CD8-positive, alpha-beta memory T cell (primary cell): ENCODE data around the gene SMIM24. TPM values are rescaled to one million over a fixed set of nuclear protein-coding genes. Genes with fewer than 3 reads are reported as not detected.

Source experiments
- CTCF ChIA-PET: fragments of 350-600 bp; sonication (Branson Sonifier 250); formaldehyde crosslinking; loops from one replicate; lab custom pipeline; 2021; ENCODE audit warnings: antibody characterized with exemption; lab: Charles Lee
- POLR2A ChIA-PET: fragments of 350-600 bp; sonication (Branson Sonifier 250); formaldehyde crosslinking; loops from one replicate; lab custom pipeline; 2021; ENCODE audit warnings: antibody characterized with exemption; lab: Charles Lee
- DNase-seq, 5 donors: peaks; one replicate each; pipeline versions ENCODE4 v3.0.0 to v3.0.0-alpha.2; 2020 to 2022; ENCODE audit warnings: mixed read lengths in 1 of 5
- H3K27ac ChIP-seq: one replicate; pipeline ENCODE4 v1.7.0; 2013; ENCODE audit warnings: low read depth, mild to moderate bottlenecking, low read length, moderate library complexity
- H3K27me3 ChIP-seq: 2 replicates; pipeline ENCODE4 v1.7.0; 2013; ENCODE audit warnings: low read length, mild to moderate bottlenecking; ENCODE audit not compliant: insufficient read depth, poor library complexity, severe bottlenecking
- H3K36me3 ChIP-seq: 2 replicates; pipeline ENCODE4 v1.7.0; 2013; ENCODE audit warnings: mild to moderate bottlenecking, low read length, moderate library complexity; ENCODE audit not compliant: insufficient read depth
- H3K4me1 ChIP-seq: 2 replicates; pipeline ENCODE4 v1.7.0; 2013; ENCODE audit warnings: mild to moderate bottlenecking, low read length, moderate library complexity; ENCODE audit not compliant: insufficient read depth
- H3K4me3 ChIP-seq: 2 replicates; pipeline ENCODE4 v1.7.0; 2013; ENCODE audit warnings: mild to moderate bottlenecking, low read length
- H3K9me3 ChIP-seq: 2 replicates; pipeline ENCODE4 v1.7.0; 2013; ENCODE audit warnings: mild to moderate bottlenecking, low read length
- H3K27ac Mint-ChIP-seq, 8 donors: one replicate each; pipeline ENCODE4 v1.8.0; 2020 to 2021; ENCODE audit warnings: mixed read lengths in 8 of 8, mild to moderate bottlenecking in 6 of 8, inconsistent platforms in 3 of 8, moderate library complexity in 3 of 8
- H3K27me3 Mint-ChIP-seq, 2 donors: one replicate each; pipeline ENCODE4 v1.8.0; 2020 to 2021; ENCODE audit warnings: mixed read lengths in 2 of 2, mild to moderate bottlenecking in 1 of 2, moderate library complexity in 1 of 2
- H3K36me3 Mint-ChIP-seq, 3 donors: one replicate each; pipeline ENCODE4 v1.8.0; 2020 to 2021; ENCODE audit warnings: mixed read lengths in 3 of 3, inconsistent platforms in 1 of 3, mild to moderate bottlenecking in 1 of 3
- H3K4me1 Mint-ChIP-seq, 3 donors: one replicate each; pipeline ENCODE4 v1.8.0; 2020 to 2021; ENCODE audit warnings: mixed read lengths in 3 of 3, inconsistent platforms in 1 of 3, mild to moderate bottlenecking in 1 of 3
- H3K4me3 Mint-ChIP-seq, 7 donors: one replicate each; pipeline ENCODE4 v1.8.0; 2020 to 2021; ENCODE audit warnings: mixed read lengths in 7 of 7, mild to moderate bottlenecking in 6 of 7, moderate library complexity in 4 of 7, inconsistent platforms in 2 of 7
- H3K9me3 Mint-ChIP-seq, 5 donors: one replicate each; pipeline ENCODE4 v1.8.0; 2020 to 2022; ENCODE audit warnings: mixed read lengths in 5 of 5, mild to moderate bottlenecking in 3 of 5, moderate library complexity in 2 of 5, inconsistent platforms in 1 of 5
- polyA plus RNA-seq: library from polyadenylated mRNA; unstranded; fragments of 300-500 nt; fragmentation: Illumina TruSeq; gene quantifications from one replicate; pipeline ENCODE4 v1.2.3, GENCODE V29; 2021
- total RNA-seq, 2 experiments: library from RNA; stranded (reverse); gene quantifications; one replicate each; pipeline ENCODE4 v1.2.3, GENCODE V29; 2021

The SMIM24 gene
- total and polyA plus RNA-seq, 3 experiments from 2014 or later: 0.66 TPM; not detected in 2

DNA sequence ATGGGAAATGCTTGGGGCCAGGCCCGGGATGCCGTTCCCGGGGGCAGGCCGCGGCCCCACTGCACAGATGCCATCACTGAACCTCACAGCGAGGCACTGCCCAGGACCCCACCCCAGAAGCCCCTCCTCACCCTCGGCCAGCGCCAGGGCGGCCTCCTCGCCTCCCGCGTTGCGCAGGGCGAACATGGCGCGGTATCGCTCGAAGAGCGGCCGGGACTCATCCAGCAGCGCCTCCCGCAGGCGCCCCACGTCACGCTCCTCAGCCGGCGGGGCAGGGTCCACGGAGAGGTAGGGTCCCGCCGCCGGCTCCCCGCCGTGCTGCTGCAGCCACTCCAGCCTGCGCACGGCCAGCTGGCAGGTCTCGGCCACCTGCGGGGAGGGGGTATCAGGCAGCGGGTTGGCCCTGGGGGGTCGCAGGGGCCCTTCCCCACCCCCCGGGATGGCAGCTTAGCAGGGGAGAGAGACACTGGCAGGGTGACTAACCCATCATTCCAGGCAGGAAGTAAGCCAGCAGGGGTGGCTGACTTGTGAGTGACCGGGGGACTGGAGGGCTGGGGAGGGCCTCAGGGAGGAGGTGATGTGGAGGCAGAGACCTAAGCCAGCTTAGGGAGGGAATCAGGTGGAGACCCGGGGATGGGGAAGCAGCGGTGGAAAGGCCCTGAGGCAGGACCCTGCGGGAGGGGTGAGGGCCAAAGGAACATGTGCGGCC is 12.0 kb upstream of the SMIM24 start:
- Histone ChIP-seq H3K36me3 (no peaks in the 10 kb centered on the region), H3K4me1 (no peaks in the 10 kb centered on the region), H3K27me3 (no peaks in the 10 kb centered on the region), H3K9me3 (no peaks in the 10 kb centered on the region), H3K4me3 (no peak overlapping the region), H3K27ac (no peak overlapping the region)
- Mint-ChIP-seq H3K27ac (no peak overlapping the region), H3K27me3 (no peaks in the 10 kb centered on the region), H3K9me3 (no peaks in the 10 kb centered on the region), H3K4me3 (no peak overlapping the region), H3K4me1 (peaks cover 2 to 5% (median 3%) of the 10 kb centered on the region in 3 donors), H3K36me3 (peaks cover 0 to 55% (median 2%) of the 10 kb centered on the region in 3 donors)
- peak in 1 of 5 donors; percentile 44 for DNase-seq
- ChIA-PET CTCF (interaction anchor here (1.3 kb wide), 1 partner anchor 166 kb away, joined by 3 read pairs; no protein-coding TSS in a partner anchor), POLR2A (no interaction called here)

DNA sequence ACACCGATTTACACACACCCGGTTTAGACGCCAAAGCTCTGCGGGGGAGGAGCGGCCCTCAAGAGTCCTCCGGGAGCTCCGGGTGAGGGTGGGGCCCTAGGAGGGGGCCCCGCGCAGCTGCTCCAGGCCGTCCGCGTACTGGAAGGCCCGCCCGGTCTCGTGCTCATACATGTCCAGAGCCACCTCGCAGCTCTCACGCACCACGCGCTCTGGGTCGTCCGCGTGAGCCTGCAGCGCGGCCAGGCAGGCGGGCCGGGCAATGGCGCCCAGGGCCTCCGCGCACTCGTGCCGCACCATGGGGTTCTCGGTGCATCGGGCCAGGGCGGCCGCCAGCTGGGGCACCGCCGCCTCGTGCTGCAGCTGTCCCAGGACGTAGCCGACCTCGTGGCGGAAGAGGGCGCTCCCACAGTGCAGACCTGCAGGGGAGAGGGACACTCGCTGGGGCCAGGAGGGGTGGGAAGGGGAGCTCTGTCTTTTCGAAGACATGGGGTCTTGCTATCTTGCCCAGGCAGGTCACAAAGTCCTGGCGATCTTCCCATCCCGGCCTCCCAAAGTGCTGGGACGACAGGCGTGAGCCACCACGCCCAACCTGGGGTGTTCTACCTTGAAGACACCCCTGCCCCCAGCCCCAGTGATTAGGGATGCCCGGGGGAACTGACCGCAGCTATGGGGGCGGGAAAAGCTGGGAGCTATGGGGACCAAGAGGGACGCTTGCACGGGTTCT is 11.2 kb upstream of the SMIM24 start:
- CTCF ChIA-PET: interaction anchor here (1.3 to 1.5 kb wide), 2 partner anchors 9 to 165 kb away, joined by 3 read pairs; partner anchors contain the start of gene DOHH

GRCh38 chr19:3483226-3483628 is 2.9 kb upstream of the SMIM24 start, which contains the start of gene SMIM44:
Gene SMIM44, minus strand, starts transcription at chr19:3483441. Its CDS starts 38 bp downstream, at chr19:3483403.
- Histone ChIP-seq H3K9me3 (no peaks in the 10 kb centered on the region), H3K36me3 (no peaks in the 10 kb centered on the region), H3K4me3 (no peak within 1 kb of the TSS), H3K27ac (no peak within 1 kb of the TSS), H3K4me1 (peaks cover 9% of the 10 kb centered on the region), H3K27me3 (no peaks in the 10 kb centered on the region)
- Mint-ChIP-seq H3K4me1 (peaks cover 6 to 11% (median 9%) of the 10 kb centered on the region in 3 donors), H3K4me3 (no peak within 1 kb of the TSS), H3K9me3 (no peaks in the 10 kb centered on the region), H3K36me3 (peaks cover 0 to 5% (median 2%) of the 10 kb centered on the region in 3 donors), H3K27ac (peak within 1 kb of the TSS in 1 of 8 donors; percentile 91), H3K27me3 (peaks cover 0 to 4% of the 10 kb centered on the region in 2 donors)
- ChIA-PET CTCF (interaction anchor here (0.8 kb wide), 1 partner anchor 11 kb away, joined by 3 read pairs; no protein-coding TSS in a partner anchor), POLR2A (no interaction called here)
- no peak for DNase-seq

More for the DNA sequence above, 11.2 kb upstream of the SMIM24 start:
- H3K27ac ChIP-seq: no peak overlapping the region
- no peaks in the 10 kb centered on the region for H3K27me3 Mint-ChIP-seq
- H3K4me1 ChIP-seq: no peaks in the 10 kb centered on the region
- POLR2A ChIA-PET: no interaction called here
- H3K9me3 Mint-ChIP-seq: no peaks in the 10 kb centered on the region
- H3K27me3 ChIP-seq: no peaks in the 10 kb centered on the region
- H3K4me3 ChIP-seq: no peak overlapping the region
- H3K4me1 Mint-ChIP-seq: no peaks in the 10 kb centered on the region
- no peak overlapping the region for H3K4me3 Mint-ChIP-seq
- no peak overlapping the region for H3K27ac Mint-ChIP-seq
- DNase-seq: peak in 1 of 5 donors; percentile 47
- no peaks in the 10 kb centered on the region for H3K36me3 ChIP-seq
- H3K9me3 ChIP-seq: no peaks in the 10 kb centered on the region
- H3K36me3 Mint-ChIP-seq: peaks cover 0 to 48% (median 4%) of the 10 kb centered on the region in 3 donors

DNA sequence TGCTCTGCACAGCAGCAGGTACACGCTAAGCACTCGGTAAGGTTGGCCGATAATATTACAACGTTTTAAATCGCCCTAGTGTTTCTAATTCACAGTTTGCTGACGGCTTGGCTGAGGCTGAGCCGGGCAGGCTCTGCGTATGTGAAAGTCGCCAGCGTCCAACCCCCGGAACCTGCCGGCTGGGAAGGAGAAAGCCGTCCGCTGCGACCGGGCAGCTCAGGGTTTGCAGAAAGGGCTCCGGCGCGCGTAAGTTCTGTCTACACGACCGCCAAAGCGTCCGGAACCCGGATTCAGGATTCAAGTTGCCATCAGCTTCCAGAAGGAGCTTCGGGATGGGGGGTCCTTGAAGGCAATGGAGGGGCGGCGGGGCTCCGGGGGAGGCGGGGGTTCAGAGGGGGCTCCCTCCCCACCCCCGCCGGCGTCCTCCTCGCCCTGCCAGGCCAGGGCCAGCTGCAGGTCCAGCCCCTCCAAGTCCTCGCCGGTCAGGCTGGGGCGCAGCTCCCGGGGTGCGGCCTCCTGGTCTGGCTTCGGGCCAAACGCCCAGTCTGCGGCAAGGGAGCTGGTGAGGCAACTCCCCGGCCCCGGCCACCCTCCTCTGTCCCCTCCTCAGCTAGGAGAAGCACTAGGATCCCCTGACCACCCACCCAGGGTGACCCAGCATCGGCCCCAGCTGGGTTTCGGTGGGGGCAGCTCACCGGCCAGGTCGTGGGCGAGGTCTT is 2.3 kb upstream of the SMIM24 start:
- peaks cover 0 to 2% (median 0%) of the 10 kb centered on the region in 3 donors for H3K36me3 Mint-ChIP-seq
- no peak overlapping the region for H3K4me3 Mint-ChIP-seq
- H3K27me3 Mint-ChIP-seq: peaks cover 0 to 4% of the 10 kb centered on the region in 2 donors
- POLR2A ChIA-PET: no interaction called here
- Histone ChIP-seq H3K27ac (no peak overlapping the region), H3K4me1 (peaks cover 9% of the 10 kb centered on the region), H3K9me3 (no peaks in the 10 kb centered on the region), H3K27me3 (no peaks in the 10 kb centered on the region), H3K4me3 (no peak overlapping the region), H3K36me3 (no peaks in the 10 kb centered on the region)
- DNase-seq: no peak
- H3K27ac Mint-ChIP-seq: no peak overlapping the region
- H3K9me3 Mint-ChIP-seq: no peaks in the 10 kb centered on the region
- H3K4me1 Mint-ChIP-seq: peaks cover 10 to 16% (median 12%) of the 10 kb centered on the region in 3 donors
- CTCF ChIA-PET: no interaction called here

- Mint-ChIP-seq H3K27me3 (peaks cover 0 to 4% of the 10 kb centered on the region in 2 donors), H3K27ac (no peak overlapping the region), H3K4me1 (peaks cover 10 to 16% (median 12%) of the 10 kb centered on the region in 3 donors), H3K36me3 (no peaks in the 10 kb centered on the region), H3K4me3 (no peak overlapping the region), H3K9me3 (no peaks in the 10 kb centered on the region)
- ChIA-PET POLR2A (no interaction called here), CTCF (interaction anchor here (1.5 kb wide), 1 partner anchor 8 kb away, joined by 3 read pairs; no protein-coding TSS in a partner anchor)
- no peaks in the 10 kb centered on the region for H3K9me3 ChIP-seq
- H3K27me3 ChIP-seq: no peaks in the 10 kb centered on the region
- H3K27ac ChIP-seq: no peak overlapping the region
- H3K4me1 ChIP-seq: peaks cover 9% of the 10 kb centered on the region
- no peak for DNase-seq
- H3K36me3 ChIP-seq: no peaks in the 10 kb centered on the region
- no peak overlapping the region for H3K4me3 ChIP-seq
These were observed 1.1 kb upstream of the SMIM24 start for GRCh38 chr19:3481241-3482090.

- CTCF ChIA-PET: interaction anchor here (0.6 to 0.9 kb wide), 2 partner anchors 35 to 51 kb away, joined by 3 read pairs; no protein-coding TSS in a partner anchor
These were observed 500 bp downstream of the SMIM24 start for GRCh38 chr19:3479834-3480215.

More at GRCh38 chr19:3479834-3480215, 500 bp downstream of the SMIM24 start:
- Histone ChIP-seq H3K4me3 (no peak overlapping the region), H3K27ac (no peak overlapping the region), H3K27me3 (no peaks in the 10 kb centered on the region), H3K36me3 (no peaks in the 10 kb centered on the region), H3K9me3 (no peaks in the 10 kb centered on the region), H3K4me1 (peaks cover 9% of the 10 kb centered on the region)
- H3K36me3 Mint-ChIP-seq: no peaks in the 10 kb centered on the region
- peaks cover 10 to 16% (median 12%) of the 10 kb centered on the region in 3 donors for H3K4me1 Mint-ChIP-seq
- H3K27me3 Mint-ChIP-seq: peaks cover 0 to 4% of the 10 kb centered on the region in 2 donors
- no peaks in the 10 kb centered on the region for H3K9me3 Mint-ChIP-seq
- POLR2A ChIA-PET: interaction anchor here (0.6 kb wide), 1 partner anchor 53 kb away, joined by 4 read pairs; no protein-coding TSS in a partner anchor
- H3K4me3 Mint-ChIP-seq: no peak overlapping the region
- H3K27ac Mint-ChIP-seq: no peak overlapping the region
- DNase-seq: peak in 3 of 5 donors; percentile 25 to 46 (median 28)
